H9 (cell line): Measurements from ENCODE around the gene PDZD7. TPM values are rescaled to one million over a fixed set of nuclear protein-coding genes. Genes with fewer than 3 reads are reported as not detected.

ENCODE experiments used
- DNase-seq: peaks from one replicate; pipeline ENCODE4 v3.0.0-alpha.2; 2017
- H2AFZ ChIP-seq: one replicate; pipeline ENCODE4 v1.6.1; 2013; ENCODE audit warnings: mild to moderate bottlenecking, low read length, control low read depth, moderate library complexity
- H2AK5ac ChIP-seq: 2 replicates; pipeline ENCODE4 v1.6.1; 2013; ENCODE audit warnings: low read length, control low read depth, mixed read lengths; ENCODE audit not compliant: insufficient read length
- H2BK120ac ChIP-seq: one replicate; pipeline ENCODE4 v1.6.1; 2013; ENCODE audit warnings: low read depth, mild to moderate bottlenecking, low read length, control low read depth, inconsistent platforms; ENCODE audit not compliant: poor library complexity, severe bottlenecking
- H2BK12ac ChIP-seq: 2 replicates; pipeline ENCODE4 v1.6.1; 2013; ENCODE audit warnings: low read length, control low read depth, mixed read lengths, low read depth; ENCODE audit not compliant: insufficient read length
- H2BK15ac ChIP-seq: 2 replicates; pipeline ENCODE4 v1.6.1; 2013; ENCODE audit warnings: low read depth, low read length, control low read depth
- H2BK20ac ChIP-seq: one replicate; pipeline ENCODE4 v1.6.1; 2013; ENCODE audit warnings: low read depth, mild to moderate bottlenecking, low read length, control low read depth, inconsistent platforms; ENCODE audit not compliant: poor library complexity, severe bottlenecking
- H2BK5ac ChIP-seq: 2 replicates; pipeline ENCODE4 v1.6.1; 2013; ENCODE audit warnings: low read length, control low read depth, mixed read lengths; ENCODE audit not compliant: insufficient read length
- H3K14ac ChIP-seq: 2 replicates; pipeline ENCODE4 v1.6.1; 2013; ENCODE audit warnings: low read length, control low read depth; ENCODE audit not compliant: insufficient read depth
- H3K18ac ChIP-seq: 2 replicates; pipeline ENCODE4 v1.6.1; 2013; ENCODE audit warnings: low read depth, mild to moderate bottlenecking, mixed read lengths, low read length, control low read depth; ENCODE audit not compliant: insufficient read length
- H3K23ac ChIP-seq: 2 replicates; pipeline ENCODE4 v1.6.1; 2013; ENCODE audit warnings: low read length, control low read depth, mixed read lengths, low read depth; ENCODE audit not compliant: insufficient read length
- H3K23me2 ChIP-seq: 2 replicates; pipeline ENCODE4 v1.6.1; 2013; ENCODE audit warnings: low read depth, mild to moderate bottlenecking, mixed read lengths, low read length, control low read depth; ENCODE audit not compliant: insufficient read length, poor library complexity, severe bottlenecking
- H3K27ac ChIP-seq: 2 replicates; pipeline ENCODE4 v1.5.1; 2013; ENCODE audit warnings: low read length, control low read depth, mixed read lengths, low read depth; ENCODE audit not compliant: insufficient read length
- H3K27me3 ChIP-seq: 2 replicates; pipeline ENCODE4 v1.6.1; 2013; ENCODE audit warnings: low read length, control low read depth, inconsistent platforms; ENCODE audit not compliant: insufficient read depth
- H3K4ac ChIP-seq: 2 replicates; pipeline ENCODE4 v1.6.1; 2013; ENCODE audit warnings: low read depth, mild to moderate bottlenecking, control low read depth, inconsistent platforms, low read length, moderate library complexity
- H3K4me1 ChIP-seq: 2 replicates; pipeline ENCODE4 v1.6.1; 2013; ENCODE audit warnings: low read length, control low read depth, inconsistent platforms; ENCODE audit not compliant: insufficient read depth
- H3K4me2 ChIP-seq: 2 replicates; pipeline ENCODE4 v1.6.1; 2013; ENCODE audit warnings: low read length, control low read depth, mixed read lengths; ENCODE audit not compliant: insufficient read length, insufficient read depth
- H3K56ac ChIP-seq: 2 replicates; pipeline ENCODE4 v1.6.1; 2013; ENCODE audit warnings: low read depth, mild to moderate bottlenecking, mixed read lengths, low read length, control low read depth; ENCODE audit not compliant: insufficient read length
- H3K79me1 ChIP-seq: 2 replicates; pipeline ENCODE4 v1.6.1; 2013; ENCODE audit warnings: low read depth, mild to moderate bottlenecking, moderate library complexity, low read length, control low read depth, inconsistent platforms; ENCODE audit not compliant: insufficient read depth, poor library complexity, severe bottlenecking
- H3K79me2 ChIP-seq: 2 replicates; pipeline ENCODE4 v1.6.1; 2013; ENCODE audit warnings: low read length, control low read depth, inconsistent platforms; ENCODE audit not compliant: insufficient read depth
- H3K9ac ChIP-seq: 2 replicates; pipeline ENCODE4 v1.6.1; 2013; ENCODE audit warnings: low read length, control low read depth, mixed read lengths; ENCODE audit not compliant: insufficient read length; ENCODE audit errors: extremely low read depth
- H3K9me3 ChIP-seq: one replicate; pipeline ENCODE4 v1.6.1; 2013; ENCODE audit warnings: low read depth, low read length, inconsistent platforms; ENCODE audit not compliant: control insufficient read depth
- H3T11ph ChIP-seq: one replicate; pipeline ENCODE4 v1.6.1; 2013; ENCODE audit warnings: mild to moderate bottlenecking, low read length, control low read depth, inconsistent platforms
- H4K20me1 ChIP-seq: one replicate; pipeline ENCODE4 v1.6.1; 2013; ENCODE audit not compliant: control insufficient read depth, insufficient read length, insufficient read depth
- H4K5ac ChIP-seq: 2 replicates; pipeline ENCODE4 v1.6.1; 2013; ENCODE audit warnings: low read depth, mild to moderate bottlenecking, mixed read lengths, low read length, control low read depth; ENCODE audit not compliant: insufficient read length
- H4K8ac ChIP-seq: replicated peaks from 2 replicates; pipeline ENCODE4 v1.6.1; 2013; ENCODE audit warnings: low read length, control low read depth, mixed read lengths, low read depth; ENCODE audit not compliant: insufficient read length
- H4K91ac ChIP-seq: 2 replicates; pipeline ENCODE4 v1.6.1; 2013; ENCODE audit warnings: low read depth, mild to moderate bottlenecking, moderate library complexity, mixed read lengths, low read length, control low read depth; ENCODE audit not compliant: insufficient read length
- H3K27ac Mint-ChIP-seq, 3 experiments: 2 replicates in 2 of 3; 3 replicates in 1 of 3; pipeline ENCODE4 v1.8.0; 2020 to 2021; ENCODE audit warnings: mixed read lengths in 3 of 3, mild to moderate bottlenecking in 1 of 3, moderate library complexity in 1 of 3
- H3K27me3 Mint-ChIP-seq: 2 replicates; pipeline ENCODE4 v1.8.0; 2021; ENCODE audit warnings: low read depth, mild to moderate bottlenecking, moderate library complexity, mixed read lengths
- H3K36me3 Mint-ChIP-seq, 3 experiments: 2 replicates in 2 of 3; 3 replicates in 1 of 3; pipeline ENCODE4 v1.8.0; 2020 to 2021; ENCODE audit warnings: low read depth in 3 of 3, mixed read lengths in 3 of 3; ENCODE audit not compliant: insufficient read depth in 1 of 3
- H3K4me1 Mint-ChIP-seq, 2 experiments: 2 replicates each; pipeline ENCODE4 v1.8.0; 2020; ENCODE audit warnings: mixed read lengths in 2 of 2
- H3K4me3 Mint-ChIP-seq, 2 experiments: 2 replicates in 1 of 2; 3 replicates in 1 of 2; pipeline ENCODE4 v1.8.0; 2020 to 2021; ENCODE audit warnings: mild to moderate bottlenecking in 2 of 2, mixed read lengths in 2 of 2, moderate library complexity in 1 of 2
- H3K9me3 Mint-ChIP-seq, 2 experiments: 2 replicates in 1 of 2; 3 replicates in 1 of 2; pipeline ENCODE4 v1.8.0; 2020; ENCODE audit warnings: mild to moderate bottlenecking in 2 of 2, mixed read lengths in 2 of 2, moderate library complexity in 1 of 2
- CTCF ChIP-seq: fragments of 200-600 bp; sonication (generic); conservative IDR thresholded peaks from 3 replicates; pipeline ENCODE4 v1.8.0; 2021; ENCODE audit warnings: antibody characterized with exemption, mild to moderate bottlenecking
- WGBS: extraction: QIAGEN DNeasy Blood & Tissue Kit; methylation state at CpG from one replicate; pipeline ENCODE4 v1.1.7; 2013; ENCODE audit warnings: missing lambda C conversion rate, low lambda C conversion rate, mixed read lengths; ENCODE audit not compliant: insufficient read length; ENCODE audit errors: extremely low coverage; 5-methylcytosine and 5-hydroxymethylcytosine counted together
- total RNA-seq: library from RNA; stranded (reverse); gene quantifications from 2 replicates; pipeline ENCODE4 v1.2.1, GENCODE V29; 2021

PDZD7 gene
- total RNA-seq, 1 experiment from 2014 or later = 2.0 TPM

GRCh38 chr10:101005869-101006567 lies 24.9 kb downstream of the PDZD7 start:
- Mint-ChIP-seq H3K36me3 (peaks cover 18 to 44% (median 40%) of the 10 kb centered on the region in 3 experiments; a peak in 6 of 7 replicates), H3K4me3 (peak overlapping the region in 1 of 2 experiments; percentile 29; a peak in 1 of 5 replicates), H3K4me1 (peaks cover 6 to 21% of the 10 kb centered on the region in 2 experiments), H3K9me3 (no peaks in the 10 kb centered on the region), H3K27ac (peak overlapping the region in 2 of 3 experiments; percentile 44 to 68; a peak in 1 of 7 replicates), H3K27me3 (no peaks in the 10 kb centered on the region; the same call in 1 of the 2 replicates)
- Histone ChIP-seq H2AK5ac (no peak overlapping the region), H3K23me2 (no peaks in the 10 kb centered on the region), H4K20me1 (no peaks in the 10 kb centered on the region), H2BK5ac (no peak overlapping the region), H2BK120ac (no peak overlapping the region), H3T11ph (no peak overlapping the region), H3K18ac (no peak overlapping the region), H3K4ac (no peak overlapping the region), H2BK12ac (no peak overlapping the region), H2BK20ac (no peak overlapping the region), H4K91ac (no peak overlapping the region), H3K23ac (no peak overlapping the region), H2BK15ac (no peak overlapping the region), H3K9me3 (no peaks in the 10 kb centered on the region), H3K79me2 (no peaks in the 10 kb centered on the region; the same call in 1 of the 2 replicates), H3K56ac (no peak overlapping the region), H4K5ac (no peak overlapping the region), H3K4me1 (no peaks in the 10 kb centered on the region), H3K9ac (no peak overlapping the region), H3K79me1 (no peaks in the 10 kb centered on the region), H3K27me3 (no peaks in the 10 kb centered on the region), H3K4me2 (no peak overlapping the region), H4K8ac (no peak overlapping the region), H2AFZ (no peak overlapping the region), H3K27ac (no peak overlapping the region), H3K14ac (no peak overlapping the region)
- DNase-seq = no peak
- WGBS = no CpG with 5 or more reads among the region's 4 CpGs
- no peak for TF ChIP-seq CTCF
